GM12873 (cell line): ENCODE results near the gene AEN.

Experiments
- CTCF ChIP-seq: IDR thresholded peaks from 2 replicates; pipeline ENCODE4 v1.5.1; 2012; ENCODE audit warnings: low read depth, mild to moderate bottlenecking, moderate library complexity, low read length, control low read depth; ENCODE audit not compliant: insufficient read depth; ENCODE audit errors: missing control alignments

Gene AEN

GRCh38 chr15:88681610-88682221, 60.6 kb downstream of the AEN start:
- TF ChIP-seq CTCF = no peak
